Measurements from ENCODE around the gene SNAP29. TPM values are rescaled to one million over a fixed set of nuclear protein-coding genes. Genes with fewer than 3 reads are reported as not detected.
"Not testable (repeated sequence)": the region's sequence is repeated elsewhere in the genome, so short reads cannot be mapped to it uniquely, and the experiment has no call there.

Gene SNAP29
- total RNA-seq, 1 experiment from 2014 or later: 35.9 TPM

DNA sequence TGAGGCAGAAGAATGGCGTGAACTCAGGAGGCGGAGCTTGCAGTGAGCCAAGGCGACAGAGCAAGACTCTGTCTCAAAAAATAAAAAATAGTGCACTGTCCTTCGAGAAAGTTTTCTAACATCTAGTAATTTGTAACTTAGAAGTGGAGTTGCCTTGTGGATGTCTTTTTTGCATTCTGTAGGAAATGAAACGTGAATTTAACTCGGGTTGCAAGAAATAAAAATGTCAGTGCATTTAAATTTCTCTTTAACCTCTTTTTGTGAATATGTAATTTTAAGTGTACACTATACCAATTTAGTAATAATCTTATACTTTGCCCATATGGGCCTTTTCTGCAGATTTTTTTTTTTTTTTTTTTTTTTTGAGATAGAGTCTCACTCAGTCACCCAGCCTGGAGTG, 32.2 kb downstream of the SNAP29 start:
- H3K36me3 Mint-ChIP-seq (ENCODE audit: insufficient read depth, unreplicated experiment): peaks cover 8% of the 10 kb centered on the region
- no peaks in the 10 kb centered on the region for H3K27me3 Mint-ChIP-seq (ENCODE audit: unreplicated experiment)
- TF ChIP-seq, protein P1, sequence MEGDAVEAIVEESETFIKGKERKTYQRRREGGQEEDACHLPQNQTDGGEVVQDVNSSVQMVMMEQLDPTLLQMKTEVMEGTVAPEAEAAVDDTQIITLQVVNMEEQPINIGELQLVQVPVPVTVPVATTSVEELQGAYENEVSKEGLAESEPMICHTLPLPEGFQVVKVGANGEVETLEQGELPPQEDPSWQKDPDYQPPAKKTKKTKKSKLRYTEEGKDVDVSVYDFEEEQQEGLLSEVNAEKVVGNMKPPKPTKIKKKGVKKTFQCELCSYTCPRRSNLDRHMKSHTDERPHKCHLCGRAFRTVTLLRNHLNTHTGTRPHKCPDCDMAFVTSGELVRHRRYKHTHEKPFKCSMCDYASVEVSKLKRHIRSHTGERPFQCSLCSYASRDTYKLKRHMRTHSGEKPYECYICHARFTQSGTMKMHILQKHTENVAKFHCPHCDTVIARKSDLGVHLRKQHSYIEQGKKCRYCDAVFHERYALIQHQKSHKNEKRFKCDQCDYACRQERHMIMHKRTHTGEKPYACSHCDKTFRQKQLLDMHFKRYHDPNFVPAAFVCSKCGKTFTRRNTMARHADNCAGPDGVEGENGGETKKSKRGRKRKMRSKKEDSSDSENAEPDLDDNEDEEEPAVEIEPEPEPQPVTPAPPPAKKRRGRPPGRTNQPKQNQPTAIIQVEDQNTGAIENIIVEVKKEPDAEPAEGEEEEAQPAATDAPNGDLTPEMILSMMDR (IDR thresholded peaks at IDR 0.05; ENCODE audit: unreplicated experiment): no peak
- intact Hi-C loops (cut with micrococcal nuclease; ENCODE audit: unreplicated experiment): no loop called here
- no TSS peak for BruUV-seq (replicated peaks)
- CTCF ChIA-PET: interaction anchor here (0.7 kb wide), 1 partner anchor 14 kb away, joined by 5 read pairs; no protein-coding TSS in a partner anchor
- no peaks in the 10 kb centered on the region for H3K9me3 Mint-ChIP-seq (ENCODE audit: low read depth, unreplicated experiment)
- H3K4me3 Mint-ChIP-seq (ENCODE audit: low read depth, unreplicated experiment): no peak overlapping the region
- DNase-seq: no peak
- no peak overlapping the region for H3K27ac Mint-ChIP-seq (ENCODE audit: unreplicated experiment)
- peaks cover 2% of the 10 kb centered on the region for H3K4me1 Mint-ChIP-seq (ENCODE audit: low read depth, unreplicated experiment)

DNA sequence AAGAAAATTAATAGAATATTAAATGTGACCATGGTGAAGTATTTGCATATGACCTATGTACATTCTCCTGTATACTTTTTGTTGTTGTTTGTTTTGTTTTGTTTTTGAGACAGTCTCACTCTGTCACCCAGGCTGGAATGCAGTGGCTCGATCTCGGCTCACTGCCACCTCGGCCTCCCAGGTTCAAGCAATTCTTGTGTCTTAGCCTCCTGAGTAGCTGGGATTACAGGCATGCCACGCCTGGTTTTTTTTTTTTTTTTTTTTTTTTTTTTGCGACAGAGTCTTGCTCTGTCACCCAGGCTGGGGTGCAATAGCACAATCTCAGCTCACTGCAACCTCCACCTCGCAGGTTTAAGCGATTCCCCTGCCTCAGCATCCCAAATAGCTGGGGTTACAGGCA, 38.9 kb downstream of the SNAP29 start:
- H3K27ac Mint-ChIP-seq (ENCODE audit: unreplicated experiment); H3K36me3 Mint-ChIP-seq (ENCODE audit: insufficient read depth, unreplicated experiment); BruUV-seq (replicated peaks); intact Hi-C loops (cut with micrococcal nuclease; ENCODE audit: unreplicated experiment); H3K27me3 Mint-ChIP-seq (ENCODE audit: unreplicated experiment); H3K9me3 Mint-ChIP-seq (ENCODE audit: low read depth, unreplicated experiment); H3K4me3 Mint-ChIP-seq (ENCODE audit: low read depth, unreplicated experiment); DNase-seq; H3K4me1 Mint-ChIP-seq (ENCODE audit: low read depth, unreplicated experiment): not testable (repeated sequence)
- CTCF ChIA-PET: interaction anchor here (0.7 kb wide), 1 partner anchor 745 kb away, joined by 6 read pairs; no protein-coding TSS in a partner anchor

DNA sequence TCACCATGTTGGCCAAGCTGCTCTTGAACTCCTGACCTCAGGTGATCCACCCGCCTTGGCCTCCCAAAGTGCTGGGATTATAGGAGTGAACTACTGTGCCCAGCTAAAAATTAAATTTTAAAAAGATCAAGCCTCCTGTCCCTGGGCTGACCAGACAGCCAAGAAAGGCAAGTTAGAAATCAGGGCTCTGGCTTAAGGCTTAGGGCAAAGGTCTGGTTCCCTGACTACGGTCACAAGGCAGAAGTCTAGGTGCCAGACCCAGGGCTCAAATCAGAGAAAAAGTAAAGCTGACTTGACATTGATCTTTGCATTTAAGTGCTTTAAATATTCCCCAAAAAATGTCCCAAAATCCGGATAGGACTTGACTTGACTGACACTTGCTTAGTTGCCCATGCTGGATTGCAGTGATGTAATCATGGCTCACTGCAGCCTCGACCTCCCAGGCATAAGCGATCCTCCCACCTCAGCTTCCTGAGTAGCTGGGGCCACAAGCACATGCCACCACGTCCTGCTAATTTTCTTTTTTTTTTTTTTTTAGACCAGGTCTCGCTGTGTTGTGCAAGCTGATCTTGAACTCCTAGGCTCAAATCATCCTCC, 41.1 kb downstream of the SNAP29 start:
- intact Hi-C loops (cut with micrococcal nuclease; ENCODE audit: unreplicated experiment): no loop called here
- DNase-seq: no peak
- TF ChIP-seq, protein P1 (IDR thresholded peaks at IDR 0.05; ENCODE audit: unreplicated experiment): no peak
- BruUV-seq (replicated peaks): no TSS peak
- Mint-ChIP-seq H3K9me3 (ENCODE audit: low read depth, unreplicated experiment) (no peaks in the 10 kb centered on the region), H3K4me3 (ENCODE audit: low read depth, unreplicated experiment) (no peak overlapping the region), H3K27ac (ENCODE audit: unreplicated experiment) (no peak overlapping the region), H3K27me3 (ENCODE audit: unreplicated experiment) (no peaks in the 10 kb centered on the region), H3K36me3 (ENCODE audit: insufficient read depth, unreplicated experiment) (no peaks in the 10 kb centered on the region), H3K4me1 (ENCODE audit: low read depth, unreplicated experiment) (peaks cover 7% of the 10 kb centered on the region)
- CTCF ChIA-PET: interaction anchor here (0.6 kb wide), 2 partner anchors 142 to 429 kb away, joined by 3 to 5 read pairs; no protein-coding TSS in a partner anchor

DNA sequence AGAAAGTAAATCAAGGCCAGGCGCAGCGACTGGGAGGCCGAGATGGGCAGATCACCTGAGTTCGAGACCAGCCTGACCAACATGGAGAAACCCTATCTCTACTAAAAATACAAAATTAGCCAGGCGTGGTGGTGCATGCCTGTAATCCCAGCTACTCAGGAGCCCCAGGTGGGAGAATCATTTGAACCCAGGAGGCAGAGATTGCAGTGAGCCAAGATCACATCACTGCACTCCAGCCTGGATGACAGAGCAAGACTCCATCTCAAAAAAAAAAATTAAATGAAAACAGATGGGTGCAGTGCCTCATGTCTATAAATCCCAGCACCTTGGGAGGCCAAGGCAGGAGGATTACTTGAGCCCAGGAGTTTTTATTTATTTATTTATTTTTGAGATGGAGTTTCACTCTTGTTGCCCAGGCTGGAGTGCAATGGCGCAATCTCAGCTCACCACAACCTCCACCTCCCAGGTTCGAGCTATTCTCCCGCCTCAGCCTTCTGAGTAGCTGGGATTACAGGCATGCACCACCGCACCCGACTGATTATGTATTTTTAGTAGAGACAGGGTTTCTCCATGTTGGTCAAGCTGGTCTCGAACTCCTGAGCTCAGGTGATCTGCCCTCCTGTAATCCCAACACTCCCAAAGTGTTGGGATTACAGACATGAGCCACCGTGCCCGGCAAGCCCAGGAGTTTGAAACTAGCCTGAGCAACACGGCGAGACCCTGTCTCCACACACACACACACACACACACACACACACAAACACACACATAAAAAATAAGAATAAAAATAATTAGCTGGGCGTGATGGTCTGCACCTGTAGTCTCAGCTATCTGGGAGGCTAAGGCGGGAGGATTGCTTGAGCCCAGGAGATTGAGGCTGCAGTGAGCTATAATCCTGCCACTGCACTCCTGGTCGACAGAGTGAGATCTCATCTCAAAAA, 42.6 kb downstream of the SNAP29 start:
- peaks cover 11% of the 10 kb centered on the region for H3K4me1 Mint-ChIP-seq (ENCODE audit: low read depth, unreplicated experiment)
- H3K9me3 Mint-ChIP-seq (ENCODE audit: low read depth, unreplicated experiment); H3K4me3 Mint-ChIP-seq (ENCODE audit: low read depth, unreplicated experiment); H3K27ac Mint-ChIP-seq (ENCODE audit: unreplicated experiment); intact Hi-C loops (cut with micrococcal nuclease; ENCODE audit: unreplicated experiment); BruUV-seq (replicated peaks); H3K27me3 Mint-ChIP-seq (ENCODE audit: unreplicated experiment); H3K36me3 Mint-ChIP-seq (ENCODE audit: insufficient read depth, unreplicated experiment); DNase-seq: not testable (repeated sequence)
- CTCF ChIA-PET: interaction anchor here (0.6 to 1.2 kb wide), 5 partner anchors 12 to 888 kb away, joined by 3 to 5 read pairs (median 4); no protein-coding TSS in a partner anchor

DNA sequence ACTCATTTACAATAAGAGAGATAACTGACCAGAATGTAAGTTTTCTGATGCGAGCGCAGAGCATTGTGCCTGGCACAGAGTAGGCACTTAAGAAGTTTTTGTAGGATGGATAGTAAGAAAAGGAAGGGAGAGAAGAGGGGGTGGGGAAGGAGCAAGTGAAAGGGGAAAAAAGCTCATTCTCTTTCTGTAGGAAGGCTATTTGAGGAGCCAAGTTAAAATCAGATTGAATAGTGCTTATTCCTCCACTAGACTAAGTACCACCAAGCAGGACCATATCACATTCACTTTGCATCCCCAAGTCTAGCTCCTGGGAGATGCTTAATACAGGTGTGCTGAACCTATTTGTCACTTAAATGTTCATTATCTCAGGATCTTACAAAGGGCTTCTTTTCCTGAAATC, 44.3 kb downstream of the SNAP29 start:
- no peaks in the 10 kb centered on the region for H3K27me3 Mint-ChIP-seq (ENCODE audit: unreplicated experiment)

More for the DNA sequence above, 44.3 kb downstream of the SNAP29 start:
- no peaks in the 10 kb centered on the region for H3K36me3 Mint-ChIP-seq (ENCODE audit: insufficient read depth, unreplicated experiment)
- no peak overlapping the region for H3K4me3 Mint-ChIP-seq (ENCODE audit: low read depth, unreplicated experiment)
- H3K4me1 Mint-ChIP-seq (ENCODE audit: low read depth, unreplicated experiment): peaks cover 11% of the 10 kb centered on the region
- CTCF ChIA-PET: no interaction called here
- H3K9me3 Mint-ChIP-seq (ENCODE audit: low read depth, unreplicated experiment): no peaks in the 10 kb centered on the region
- no TSS peak for BruUV-seq (replicated peaks)
- TF ChIP-seq, protein P1 (IDR thresholded peaks at IDR 0.05; ENCODE audit: unreplicated experiment): no peak
- no peak overlapping the region for H3K27ac Mint-ChIP-seq (ENCODE audit: unreplicated experiment)
- intact Hi-C loops (cut with micrococcal nuclease; ENCODE audit: unreplicated experiment): no loop called here
- DNase-seq: no peak
